ACHN (cell line): ENCODE data around the gene GTF2IRD1.
"Not testable (repeated sequence)": the region's sequence is repeated elsewhere in the genome, so short reads cannot be mapped to it uniquely, and the experiment has no call there.

Experiments used
- DNase-seq: peaks from one replicate; pipeline ENCODE4 v3.0.0-alpha.2; 2015
- in situ Hi-C: cut with HindIII; loops from 2 replicates; pipeline ENCODE4 v1.10.0; 2017; ENCODE audit warnings: low sequenced_read_pairs, low pct_ligation_motif_present, low pct_unique_long_range_greater_than_20kb

GTF2IRD1 gene

DNA sequence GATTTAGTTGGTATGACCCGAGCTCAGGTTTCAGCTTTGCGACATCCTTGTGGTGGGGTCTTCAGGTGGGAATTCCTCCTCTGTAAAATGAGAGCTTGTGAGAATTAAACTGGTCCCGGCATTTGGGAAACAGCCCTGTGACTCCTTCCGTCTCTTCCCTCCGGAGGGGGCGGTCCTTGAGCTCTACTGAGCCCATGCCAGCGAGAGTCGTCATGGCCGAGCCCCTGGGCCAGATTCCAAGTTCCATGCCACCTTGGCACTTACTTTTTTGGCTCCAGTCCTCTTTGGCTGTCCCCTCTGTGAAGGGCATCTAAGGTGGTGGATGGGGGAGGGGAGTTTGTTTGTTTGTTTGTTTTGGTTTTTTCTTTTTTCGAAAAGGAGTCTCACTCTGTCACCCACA is 47.6 kb downstream of the GTF2IRD1 start:
- in situ Hi-C loops: no loop called here

DNA sequence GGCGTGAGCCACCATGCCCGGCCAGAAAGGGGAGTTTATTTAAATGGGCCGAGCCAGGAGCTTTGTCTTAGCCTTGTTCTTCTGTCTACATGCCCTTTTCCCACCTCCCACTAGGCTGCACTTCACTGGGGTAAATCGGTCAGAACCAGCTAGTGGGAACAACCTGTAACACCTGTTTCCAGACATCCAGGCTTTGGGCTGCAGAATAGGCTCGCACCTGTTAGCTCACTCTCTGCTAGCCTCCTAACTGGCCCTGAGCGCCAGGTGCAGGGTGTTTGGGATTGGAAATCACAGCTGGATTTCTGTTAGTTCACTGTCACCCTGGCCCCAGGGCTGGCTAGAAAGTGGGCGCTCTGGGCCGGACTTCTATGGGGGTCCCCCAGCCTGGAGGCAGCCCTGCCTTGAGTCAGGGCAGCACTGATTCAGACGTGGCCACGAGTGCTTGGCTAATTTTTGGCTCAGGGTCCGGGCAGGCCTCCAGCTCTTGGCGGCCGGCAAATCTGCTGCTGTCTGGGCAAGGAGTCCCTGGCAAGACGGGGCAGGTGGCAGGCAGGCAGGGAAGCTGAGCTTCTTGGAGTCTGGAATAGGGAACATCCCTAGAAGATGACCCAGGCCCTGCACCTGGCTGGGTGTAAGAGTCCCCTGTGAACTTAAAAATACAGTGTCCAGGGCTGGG is 48.6 kb downstream of the GTF2IRD1 start:
- in situ Hi-C loops: no loop called here
- no peak for DNase-seq

More for the DNA sequence above, 47.6 kb downstream of the GTF2IRD1 start:
- DNase-seq: no peak

DNA sequence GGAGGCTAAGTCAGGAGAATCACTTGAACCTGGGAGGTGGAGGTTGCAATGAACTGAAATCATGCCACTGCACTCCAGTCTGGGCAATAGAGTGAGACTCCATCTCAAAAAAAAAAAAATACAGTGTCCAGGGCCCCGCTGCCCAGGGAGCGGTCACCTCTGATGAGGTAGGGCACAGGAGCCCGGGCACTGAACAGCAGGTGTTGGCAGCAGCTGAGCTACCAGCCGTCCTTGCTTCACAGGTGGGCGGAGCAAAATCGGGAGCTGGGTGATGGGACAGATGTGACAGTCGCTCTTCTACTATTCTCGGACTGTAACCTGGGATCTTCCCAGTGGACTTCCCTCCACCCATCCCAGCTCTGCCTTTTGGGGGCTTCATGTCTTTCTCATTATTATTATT is 49.4 kb downstream of the GTF2IRD1 start:
- in situ Hi-C loops: no loop called here
- DNase-seq: no peak

DNA sequence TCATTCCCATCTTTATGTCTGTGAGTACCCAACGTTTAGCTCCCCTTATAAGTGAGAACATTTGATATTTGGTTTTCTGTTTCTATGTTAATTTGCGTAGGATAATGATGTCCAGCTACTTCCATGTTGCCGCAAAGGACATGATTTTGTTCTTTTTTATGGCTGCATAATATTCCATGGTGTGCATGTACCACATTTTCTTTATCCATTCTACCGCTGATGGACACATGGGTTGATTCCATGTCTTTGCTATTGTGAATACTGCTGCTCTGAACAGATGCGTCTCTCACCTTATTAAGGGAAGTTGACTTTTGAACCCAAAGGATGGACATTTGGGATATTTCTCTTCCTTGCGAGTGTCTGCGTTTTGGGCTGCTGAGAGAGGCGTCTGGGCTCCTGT is 50.2 kb downstream of the GTF2IRD1 start:
- DNase-seq: no peak
- in situ Hi-C loops: no loop called here

DNA sequence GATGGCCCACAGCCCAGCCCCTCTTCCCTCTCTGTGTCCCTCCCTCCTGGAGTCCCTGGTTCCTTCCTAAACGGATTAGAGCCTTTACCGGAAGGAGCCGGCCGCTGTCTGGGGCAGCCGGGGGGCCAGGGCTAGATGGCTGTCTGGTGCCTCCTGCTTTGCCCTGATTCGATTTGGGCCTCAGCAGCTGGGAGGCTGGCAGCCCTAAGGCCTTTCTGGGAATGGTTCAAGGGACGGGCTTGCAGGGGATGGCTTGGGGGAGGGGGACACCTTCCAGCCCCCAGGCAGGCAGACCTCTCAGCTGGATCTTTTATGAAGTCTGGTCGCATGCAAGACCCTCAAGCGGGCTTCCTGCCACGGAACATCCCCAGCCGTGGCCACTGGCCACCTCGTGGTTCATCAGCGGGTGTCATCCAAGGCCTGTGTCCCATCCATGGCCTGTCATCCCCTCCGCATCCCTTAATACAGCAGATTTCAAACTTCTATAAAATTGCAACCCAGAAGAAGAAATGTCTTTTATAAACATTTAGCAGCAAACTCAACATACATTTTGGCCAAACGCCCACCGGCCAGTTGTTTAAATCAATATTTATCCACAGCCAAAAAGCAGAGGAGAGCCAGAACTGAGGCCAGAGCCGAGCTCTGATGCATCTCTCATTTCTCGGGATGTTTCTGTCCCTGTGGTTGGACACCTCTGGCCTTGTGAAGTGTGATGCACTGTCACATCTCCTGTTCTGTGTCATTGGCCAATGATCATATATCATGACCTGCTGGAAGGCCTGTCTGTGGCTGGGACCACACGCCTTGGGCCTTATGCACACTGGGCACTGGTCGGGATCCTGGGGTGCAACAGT is 52.0 kb downstream of the GTF2IRD1 start:
- no peak for DNase-seq
- in situ Hi-C loops: no loop called here

DNA sequence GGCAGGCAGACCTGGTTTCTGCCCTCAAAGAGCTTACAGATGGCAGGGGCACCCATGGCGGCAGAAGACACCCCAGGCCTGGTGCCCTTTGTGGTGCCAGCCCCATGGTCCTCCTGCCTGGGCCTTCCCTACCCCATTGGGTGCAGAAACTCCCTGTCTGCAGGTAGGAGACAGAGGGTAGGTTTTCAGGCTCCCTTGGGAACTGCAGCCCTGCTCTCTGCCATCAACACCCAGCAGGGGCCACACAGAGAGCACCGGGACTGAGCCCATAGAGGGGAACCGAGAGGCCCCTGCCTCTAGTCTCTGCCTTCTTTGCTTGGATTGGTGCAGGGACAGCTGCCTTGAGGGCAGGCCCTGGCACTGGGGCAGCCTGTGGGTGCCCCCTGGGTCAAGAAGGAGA is 52.6 kb downstream of the GTF2IRD1 start:
- DNase-seq: no peak
- in situ Hi-C loops: no loop called here

DNA sequence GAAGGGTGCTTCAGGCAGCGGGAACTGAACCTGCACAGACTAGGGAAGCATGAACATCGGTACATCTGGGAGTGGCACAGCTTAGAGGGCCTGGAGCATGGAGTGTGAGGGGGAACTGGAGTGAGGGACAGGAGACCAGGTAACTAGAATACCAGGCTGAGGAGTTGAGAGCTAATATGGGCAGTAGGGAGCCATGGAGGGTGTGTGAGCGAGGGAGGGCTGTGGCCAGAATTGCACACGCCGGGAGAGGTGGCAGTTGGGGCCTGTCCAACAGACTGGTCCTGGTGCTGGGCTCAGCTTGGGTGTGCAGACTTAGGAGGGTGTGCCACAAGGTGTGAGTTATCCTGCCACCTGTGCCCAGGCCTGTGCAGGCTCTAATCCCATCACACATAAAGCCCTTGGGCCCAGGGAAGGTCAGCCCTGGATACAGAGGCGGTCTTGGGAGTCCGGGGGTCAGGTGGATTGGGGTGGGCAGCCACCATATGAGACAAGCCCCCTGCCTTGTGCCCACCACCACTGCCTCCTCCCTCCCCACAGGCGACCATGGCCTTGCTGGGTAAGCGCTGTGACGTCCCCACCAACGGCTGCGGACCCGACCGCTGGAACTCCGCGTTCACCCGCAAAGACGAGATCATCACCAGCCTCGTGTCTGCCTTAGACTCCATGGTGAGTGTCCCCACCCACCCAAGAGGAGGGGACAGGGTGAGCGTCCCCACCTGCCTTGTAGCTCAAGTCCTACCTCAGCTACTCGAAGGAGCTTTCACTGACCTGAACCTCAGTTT is 54.0 kb downstream of the GTF2IRD1 start:
- in situ Hi-C loops: no loop called here
- no peak for DNase-seq

DNA sequence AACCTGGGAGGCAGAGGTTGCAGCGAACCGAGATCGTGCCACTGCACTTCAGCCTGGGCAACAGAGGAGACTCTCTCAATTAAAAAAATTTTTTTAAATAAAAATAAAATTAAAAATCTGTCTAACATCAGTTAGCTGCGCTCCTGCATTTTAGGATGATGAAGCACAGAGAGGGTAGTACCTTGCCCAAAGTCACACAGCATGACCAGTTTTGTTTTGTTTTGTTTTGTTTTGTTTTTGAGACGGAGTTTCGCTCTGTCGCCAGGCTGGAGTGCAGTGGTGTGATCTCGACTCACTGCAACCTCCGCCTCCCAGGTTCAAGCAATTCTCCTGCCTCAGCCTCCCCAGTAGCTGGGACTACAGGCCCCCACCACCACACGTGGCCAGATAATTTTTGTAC is 55.7 kb downstream of the GTF2IRD1 start:
- DNase-seq, in situ Hi-C loops: not testable (repeated sequence)

DNA sequence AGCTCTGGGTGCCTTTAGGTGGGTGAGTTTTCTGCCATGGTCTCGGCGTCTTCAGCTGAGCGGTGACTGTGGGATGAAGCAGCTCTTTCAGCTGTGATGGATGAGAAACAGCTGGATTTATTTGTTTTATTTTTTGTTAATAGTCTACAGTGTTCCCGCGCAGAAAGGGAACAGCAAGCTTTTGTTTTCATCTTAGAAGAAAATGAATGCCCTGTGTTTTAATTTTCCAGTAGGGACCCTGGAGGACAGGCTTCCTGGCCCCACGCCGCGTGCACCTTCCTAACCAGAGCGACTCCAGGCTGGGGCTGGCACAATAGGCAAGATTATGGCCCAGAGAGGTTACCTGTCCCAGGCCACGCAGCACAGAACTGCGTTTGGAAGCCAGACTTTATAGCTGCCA is 57.6 kb downstream of the GTF2IRD1 start:
- in situ Hi-C loops: no loop called here
- no peak for DNase-seq

DNA sequence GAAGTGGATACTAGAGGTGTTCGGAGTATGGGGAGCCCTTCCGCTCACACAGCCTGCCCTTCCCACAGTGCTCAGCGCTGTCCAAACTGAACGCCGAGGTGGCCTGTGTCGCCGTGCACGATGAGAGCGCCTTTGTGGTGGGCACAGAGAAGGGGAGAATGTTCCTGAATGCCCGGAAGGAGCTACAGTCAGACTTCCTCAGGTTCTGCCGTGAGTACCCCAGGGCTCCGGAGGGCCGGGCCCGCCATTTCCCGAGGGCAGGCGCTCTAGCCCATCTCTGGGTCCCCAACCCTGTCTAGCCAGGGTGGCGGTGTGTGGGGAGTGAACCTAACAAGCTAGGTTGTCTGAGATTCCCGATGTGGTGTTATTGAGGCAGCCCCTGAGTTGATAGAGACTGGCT is 59.1 kb downstream of the GTF2IRD1 start:
- no peak for DNase-seq
- in situ Hi-C loops: no loop called here

DNA sequence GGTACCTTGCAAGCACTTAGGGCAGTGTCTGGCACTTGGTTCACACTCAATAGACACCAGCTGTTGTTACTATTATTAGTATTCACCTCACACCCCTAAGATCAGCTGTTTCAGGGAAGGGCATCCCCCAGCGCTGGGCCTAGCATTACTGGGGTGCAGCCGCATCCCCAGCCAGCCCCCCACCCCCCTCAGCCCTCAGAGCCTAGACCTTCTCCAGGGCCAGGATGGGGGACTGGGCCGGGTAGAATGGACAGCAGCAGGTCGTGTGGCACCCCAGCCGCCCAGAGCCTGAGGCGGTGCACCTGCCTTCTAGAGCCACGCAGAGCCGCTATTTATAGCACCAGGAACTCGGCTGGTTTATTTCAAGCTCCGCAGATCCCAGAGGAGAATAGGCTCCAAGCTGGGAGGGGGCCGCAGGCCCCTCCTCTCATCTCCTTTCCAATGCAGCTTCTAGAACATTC is 60.5 kb downstream of the GTF2IRD1 start:
- DNase-seq: no peak
- in situ Hi-C loops: no loop called here

DNA sequence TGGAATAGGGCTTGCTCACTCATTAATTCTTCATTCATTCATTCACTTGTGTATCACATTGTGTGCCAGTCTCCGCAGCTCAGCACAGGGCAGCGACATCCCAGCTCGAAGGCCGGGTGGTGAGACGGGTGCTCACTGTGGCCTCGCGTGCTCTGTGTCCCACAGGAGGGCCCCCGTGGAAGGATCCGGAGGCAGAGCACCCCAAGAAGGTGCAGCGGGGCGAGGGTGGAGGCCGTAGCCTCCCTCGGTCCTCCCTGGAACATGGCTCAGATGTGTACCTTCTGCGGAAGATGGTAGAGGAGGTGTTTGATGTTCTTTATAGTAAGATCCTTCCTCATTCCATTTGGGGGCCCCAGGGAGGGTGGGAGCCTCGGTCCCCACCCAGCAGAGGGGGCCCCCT is 61.6 kb downstream of the GTF2IRD1 start:
- in situ Hi-C loops: no loop called here
- no peak for DNase-seq

DNA sequence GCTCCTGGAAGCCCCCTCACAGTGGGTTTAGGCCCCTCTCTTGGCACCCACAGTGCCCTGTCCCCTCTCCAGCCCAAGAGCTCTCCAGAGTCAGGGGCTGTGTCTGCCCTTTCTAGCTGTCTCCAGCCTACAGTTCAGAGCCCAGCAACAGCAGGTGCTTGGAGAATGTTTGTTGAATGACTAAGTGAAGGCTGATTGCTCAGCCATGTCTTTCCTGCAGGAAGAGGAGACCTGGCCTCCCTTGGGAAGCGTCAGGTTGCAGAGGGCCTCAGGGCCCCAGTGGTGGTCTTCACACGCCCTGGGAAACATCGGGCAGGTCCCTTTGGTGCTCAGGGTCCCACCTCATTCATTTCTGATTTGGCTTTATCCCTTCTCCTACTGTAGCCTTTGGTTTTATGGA is 62.5 kb downstream of the GTF2IRD1 start:
- DNase-seq: no peak
- in situ Hi-C loops: no loop called here

DNA sequence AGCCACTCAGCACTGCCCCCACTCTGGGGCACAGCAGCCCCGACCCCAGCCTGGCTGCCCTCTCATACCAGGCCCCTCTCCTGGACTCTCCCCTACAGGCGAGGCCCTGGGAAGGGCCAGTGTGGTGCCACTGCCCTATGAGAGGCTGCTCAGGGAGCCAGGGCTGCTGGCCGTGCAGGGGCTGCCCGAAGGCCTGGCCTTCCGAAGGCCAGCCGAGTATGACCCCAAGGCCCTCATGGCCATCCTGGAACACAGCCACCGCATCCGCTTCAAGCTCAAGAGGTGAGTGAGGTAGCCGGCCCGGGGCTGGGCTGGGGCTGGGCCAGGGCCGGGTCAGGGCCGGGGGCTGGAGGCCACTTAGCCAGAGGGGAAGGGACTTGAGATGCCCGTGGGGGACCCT is 64.3 kb downstream of the GTF2IRD1 start:
- in situ Hi-C loops: no loop called here
- no peak for DNase-seq

DNA sequence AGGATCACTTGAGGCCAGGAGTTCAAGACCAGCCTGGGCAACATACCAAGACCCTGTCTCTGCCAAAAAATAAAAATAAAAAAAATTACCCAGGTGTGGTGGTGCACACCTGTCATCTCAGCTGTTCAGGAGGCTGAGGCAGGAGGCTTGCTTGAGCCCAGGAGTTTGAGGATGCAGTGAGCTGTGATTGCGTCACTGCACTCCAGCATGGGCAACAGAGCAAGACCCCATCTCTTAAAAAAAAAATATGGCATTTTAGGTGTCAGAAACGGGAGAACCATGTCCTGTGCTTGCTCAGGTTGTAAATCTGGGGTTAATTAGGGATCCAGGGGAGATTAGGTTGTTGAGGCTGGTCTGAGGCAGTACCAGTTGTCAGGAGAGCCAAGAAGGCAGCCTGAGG is 64.9 kb downstream of the GTF2IRD1 start:
- DNase-seq: no peak
- in situ Hi-C loops: no loop called here

DNA sequence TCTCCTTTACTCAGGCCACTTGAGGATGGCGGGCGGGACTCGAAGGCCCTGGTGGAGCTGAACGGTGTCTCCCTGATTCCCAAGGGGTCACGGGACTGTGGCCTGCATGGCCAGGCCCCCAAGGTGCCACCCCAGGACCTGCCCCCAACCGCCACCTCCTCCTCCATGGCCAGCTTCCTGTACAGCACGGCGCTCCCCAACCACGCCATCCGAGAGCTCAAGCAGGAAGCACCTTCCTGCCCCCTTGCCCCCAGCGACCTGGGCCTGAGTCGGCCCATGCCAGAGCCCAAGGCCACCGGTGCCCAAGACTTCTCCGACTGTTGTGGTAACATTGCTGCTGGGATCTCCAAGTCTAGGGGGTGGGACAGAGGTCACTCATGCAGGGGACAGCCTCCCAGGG is 65.7 kb downstream of the GTF2IRD1 start:
- in situ Hi-C loops: no loop called here

DNA sequence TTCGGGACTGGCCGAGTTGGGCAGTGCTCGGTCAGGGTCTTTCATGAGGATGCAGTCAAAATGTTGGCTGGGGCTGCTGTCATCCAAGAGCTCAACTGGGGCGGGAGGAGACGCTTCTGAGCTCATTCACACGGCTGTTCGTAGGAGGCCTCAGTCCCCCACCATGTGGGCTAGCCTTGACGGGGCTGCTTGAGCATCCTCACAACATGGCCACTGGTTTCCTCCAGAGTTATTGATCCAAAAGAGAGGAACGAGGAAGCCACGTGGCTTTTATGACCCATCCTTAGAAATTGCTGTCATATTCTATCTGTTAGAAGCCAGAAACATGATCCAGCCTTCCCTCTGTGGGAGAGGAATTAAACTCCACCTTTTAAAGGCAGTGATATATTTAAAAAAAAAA is 68.1 kb downstream of the GTF2IRD1 start:
- in situ Hi-C loops: no loop called here
- no peak for DNase-seq

More for the DNA sequence above, 65.7 kb downstream of the GTF2IRD1 start:
- DNase-seq: no peak

DNA sequence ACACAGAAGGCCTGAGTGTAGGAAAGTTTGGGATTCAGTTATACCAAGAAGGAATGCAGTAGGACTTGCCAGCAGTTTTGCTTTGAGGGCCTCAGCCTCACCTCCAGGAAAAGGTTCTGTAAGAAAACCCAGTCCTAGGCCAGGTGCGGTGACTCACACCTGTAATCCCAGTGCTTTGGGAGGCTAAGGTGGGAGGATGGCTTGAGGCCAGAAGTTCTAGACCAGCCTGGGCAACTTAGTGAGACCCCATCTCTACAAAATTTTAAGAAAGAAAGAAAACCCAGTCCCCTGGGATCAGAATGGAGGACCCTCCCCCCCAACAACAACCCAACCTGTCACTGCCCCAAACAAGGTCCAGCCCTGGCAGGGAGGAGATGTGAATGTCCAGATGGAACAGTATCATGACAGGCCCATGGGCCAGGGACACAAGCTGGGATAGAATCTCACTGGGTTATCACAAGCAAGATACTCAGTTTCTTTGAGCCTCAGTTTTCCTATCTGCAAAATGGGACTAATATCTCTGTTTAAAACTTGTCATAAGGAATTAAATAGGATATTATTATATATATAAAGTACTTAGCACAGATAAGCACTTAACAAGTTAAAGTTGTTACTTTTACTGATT is 68.7 kb downstream of the GTF2IRD1 start:
- DNase-seq: no peak
- in situ Hi-C loops: no loop called here

DNA sequence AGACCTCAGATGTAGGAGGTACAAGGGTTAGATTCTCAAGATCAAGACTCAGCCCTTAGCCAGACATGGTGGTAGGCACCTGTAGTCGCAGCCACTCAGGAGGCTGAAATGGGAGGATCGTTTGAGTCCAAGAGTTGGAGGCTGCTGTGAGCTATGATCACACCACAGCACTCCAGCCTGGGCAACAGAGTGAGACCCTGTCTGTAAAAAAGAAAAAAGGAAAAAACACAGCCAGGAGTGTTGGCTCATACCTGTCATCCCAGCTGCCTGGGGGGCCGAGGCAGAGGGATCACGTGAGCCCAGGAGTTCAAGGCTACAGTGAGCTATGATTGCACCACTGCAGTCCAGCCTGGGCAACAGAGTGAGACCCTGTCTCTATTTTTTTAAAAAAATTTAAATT is 69.3 kb downstream of the GTF2IRD1 start:
- in situ Hi-C loops: no loop called here

More for the DNA sequence above, 69.3 kb downstream of the GTF2IRD1 start:
- no peak for DNase-seq
